ENCODE results near the gene PRLHR. TPM values are rescaled to one million over a fixed set of nuclear protein-coding genes. Genes with fewer than 3 reads are reported as not detected.

Gene PRLHR
- total RNA-seq, result not detected in 2 replicates

DNA sequence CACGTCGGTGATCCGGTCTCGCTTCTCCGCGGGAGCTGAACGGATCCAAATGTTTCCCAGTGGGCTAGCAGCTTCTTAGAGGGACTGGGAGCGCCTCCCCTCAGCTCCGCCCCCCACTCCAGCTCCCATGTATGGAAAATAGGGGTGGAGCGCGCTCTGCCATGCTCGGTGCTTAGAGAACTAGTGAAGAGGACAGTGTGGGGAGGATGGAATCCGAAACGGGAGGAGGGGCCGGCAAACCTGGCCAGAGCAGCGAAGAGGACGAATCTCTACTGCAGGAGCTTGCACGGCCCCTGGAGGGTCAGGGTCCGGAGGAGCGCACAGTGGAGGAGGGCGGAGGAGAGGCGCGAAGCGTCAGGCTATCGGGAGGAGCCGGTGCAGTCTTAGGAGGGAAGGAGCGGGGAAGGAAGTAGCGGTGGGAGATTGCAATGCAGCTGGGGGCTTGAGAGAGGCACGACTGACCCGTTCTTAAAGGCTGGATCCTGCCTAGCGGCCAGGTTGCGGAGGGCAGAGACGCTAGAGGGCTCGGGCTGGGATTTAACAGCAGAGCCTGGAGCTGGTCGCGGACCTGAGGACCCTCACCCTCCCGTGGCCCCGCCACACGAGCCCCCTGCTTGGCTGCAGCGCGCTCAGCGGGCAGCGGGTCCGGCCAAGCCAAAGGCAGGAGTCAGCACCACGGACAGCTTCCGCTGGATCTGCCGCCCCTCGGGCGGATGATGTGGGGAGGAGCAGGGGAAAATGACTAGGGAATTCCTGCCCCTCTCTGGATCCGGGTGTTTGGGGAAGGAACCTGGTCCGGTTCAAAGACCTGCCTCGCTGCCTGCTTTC lies at the start of gene PRLHR:
PRLHR (minus strand) TSS at position 51 of the 828 bp plus-strand sequence. CDS start 404 bp downstream, outside the sequence.

Other genes with a start within 250 kb of the PRLHR start
- gene CACUL1, start 159.3 kb upstream of the PRLHR start, total RNA-seq, result 30.0 and 30.4 TPM in 2 replicates